HG03196 (cell line): ENCODE data around the gene HPF1.
"Not testable (repeated sequence)": the region's sequence is repeated elsewhere in the genome, so short reads cannot be mapped to it uniquely, and the experiment has no call there.

Experiments
- ATAC-seq: cut with Tn5 transposase; IDR thresholded peaks from one replicate; pipeline ENCODE4 v1.9.1; 2021; ENCODE audit not compliant: unreplicated experiment

Gene HPF1

DNA sequence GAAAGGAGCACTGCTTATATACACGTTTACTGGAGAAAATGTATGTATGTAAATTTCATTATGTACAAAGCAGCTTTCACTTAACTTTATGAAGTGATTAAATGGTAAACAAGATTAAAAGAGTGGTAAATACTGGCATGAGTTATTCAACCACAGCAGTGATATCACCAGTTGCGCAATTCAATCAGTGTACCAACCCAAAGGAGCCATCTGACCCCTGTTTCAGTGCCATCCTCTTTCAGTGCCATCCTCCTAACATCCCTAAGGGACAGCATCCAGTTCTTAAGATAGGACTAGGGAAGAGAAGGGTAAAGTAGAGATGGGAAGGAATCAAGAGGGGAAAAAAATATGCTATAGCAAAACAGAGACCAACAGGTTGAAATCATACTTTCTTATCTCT is 16.2 kb downstream of the HPF1 start:
- no peak for ATAC-seq

DNA sequence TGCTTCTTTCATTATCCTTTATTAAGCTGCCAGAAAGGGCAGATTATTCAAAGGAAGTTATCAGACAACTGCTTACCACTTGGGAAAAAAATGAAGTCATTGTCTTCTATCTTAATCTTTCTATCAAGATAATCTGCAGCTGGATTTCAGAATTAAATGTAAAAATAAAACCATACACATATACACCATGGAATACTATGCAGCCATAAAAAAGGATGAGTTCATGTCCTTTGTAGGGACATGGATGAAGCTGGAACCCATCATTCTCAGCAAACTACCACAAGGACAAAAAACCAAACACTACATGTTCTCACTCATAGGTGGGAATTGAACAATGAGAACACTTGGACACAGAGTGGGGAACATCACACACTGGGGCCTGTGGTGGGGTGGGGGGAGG is 19.1 kb downstream of the HPF1 start:
- not testable (repeated sequence) for ATAC-seq

GRCh38 chr4:169730564-169730963 is 27.2 kb downstream of the HPF1 start:
- no peak for ATAC-seq

- ATAC-seq: no peak
Measured at GRCh38 chr4:169727616-169728015, 30.1 kb downstream of the HPF1 start.

- no peak for ATAC-seq
Measured at GRCh38 chr4:169724260-169724659, 33.5 kb downstream of the HPF1 start.

- ATAC-seq: no peak
Measured at GRCh38 chr4:169723207-169723965, 34.4 kb downstream of the HPF1 start.

- ATAC-seq: no peak
Measured at GRCh38 chr4:169720529-169720928, 37.2 kb downstream of the HPF1 start.

GRCh38 chr4:169716677-169717076 is 41.1 kb downstream of the HPF1 start:
- ATAC-seq: no peak

DNA sequence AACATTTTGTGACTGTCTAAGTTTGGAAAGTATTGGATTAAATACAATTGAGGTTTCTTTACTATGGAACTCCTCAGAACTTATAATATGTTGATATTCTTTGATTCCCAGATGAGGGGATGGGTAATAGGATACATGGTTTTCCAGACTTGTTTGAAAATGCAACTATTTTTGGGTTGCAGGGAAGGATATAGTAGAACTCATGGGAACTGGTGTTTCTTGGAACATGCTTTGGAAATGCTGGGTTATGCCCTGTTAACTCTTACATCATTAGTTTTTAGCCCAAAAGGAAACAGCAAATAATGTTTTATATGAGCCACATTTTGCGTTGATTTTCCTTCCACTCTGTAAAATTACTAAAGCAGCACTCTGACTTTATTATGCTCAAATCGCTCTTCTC is 41.9 kb downstream of the HPF1 start:
- no peak for ATAC-seq

DNA sequence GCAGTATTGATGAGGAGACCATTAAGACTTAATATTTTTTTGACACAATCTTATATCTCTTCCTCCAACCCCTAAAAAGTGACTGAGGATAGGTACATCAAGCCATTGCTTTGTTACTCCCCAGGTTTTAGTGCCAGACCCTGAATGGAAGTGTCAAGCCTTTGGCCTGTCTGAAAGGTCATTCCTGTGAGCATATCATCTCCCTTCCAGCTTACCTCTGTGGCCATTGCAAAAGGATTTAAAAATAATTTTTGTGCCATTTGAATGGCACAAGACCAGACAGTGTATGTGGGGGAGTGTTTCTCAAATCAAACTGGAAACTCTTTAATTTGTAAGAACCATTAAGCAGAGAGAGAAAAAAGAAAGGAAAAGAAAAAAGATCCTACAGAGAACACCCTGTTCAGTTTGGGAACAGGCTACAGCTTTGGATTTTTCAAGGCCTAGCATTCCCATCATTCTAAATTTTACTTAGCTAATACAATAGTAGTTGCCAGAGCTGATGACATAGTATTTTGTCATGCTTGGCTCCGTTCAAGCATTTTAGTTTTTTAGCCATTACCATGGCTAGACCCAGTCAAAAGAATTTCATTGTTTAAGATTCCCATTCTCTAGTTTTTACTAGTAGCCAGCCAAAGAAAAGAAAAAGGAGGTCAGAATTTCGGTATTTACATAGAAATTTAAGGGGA is 49.6 kb downstream of the HPF1 start:
- ATAC-seq: no peak

GRCh38 chr4:169698331-169698730 is 59.4 kb downstream of the HPF1 start:
- no peak for ATAC-seq

DNA sequence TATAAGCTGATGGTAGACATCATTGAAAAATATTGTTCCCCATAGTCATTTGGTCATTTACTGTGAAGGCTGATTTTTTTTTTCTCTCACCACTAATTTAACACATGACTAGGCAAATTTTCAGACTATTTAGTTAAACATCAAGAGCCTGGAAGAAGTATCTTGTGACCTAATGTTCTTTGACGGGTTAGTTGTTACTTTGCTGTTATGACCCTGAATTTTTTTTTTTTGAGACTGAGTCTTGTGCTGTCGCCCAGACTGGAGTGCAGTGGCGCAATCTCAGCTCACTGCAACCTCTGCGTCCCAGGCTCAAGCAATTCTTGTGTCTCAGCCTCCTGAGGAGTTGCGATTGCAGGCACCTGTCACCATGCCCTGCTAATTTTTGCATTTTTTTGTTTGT is 67.0 kb downstream of the HPF1 start:
- ATAC-seq: no peak

DNA sequence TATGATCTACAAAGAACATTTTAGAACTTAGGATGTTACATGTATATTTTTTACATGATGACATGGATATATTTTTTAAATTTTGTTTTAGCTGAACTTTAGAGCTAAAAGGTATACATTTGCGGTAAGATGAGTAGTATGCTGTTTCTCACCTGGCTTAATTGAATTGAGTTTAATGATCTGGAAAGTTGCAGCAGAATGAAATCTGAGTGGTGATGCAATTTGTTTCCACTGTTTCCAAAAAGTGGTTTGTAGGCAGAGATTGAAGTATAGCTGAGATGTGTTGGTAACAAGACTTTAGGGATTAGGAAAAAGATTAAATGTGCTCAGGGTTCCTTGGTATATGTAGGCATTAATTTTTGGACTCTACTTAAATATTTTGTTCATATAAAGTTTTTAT is 68.1 kb downstream of the HPF1 start:
- ATAC-seq: no peak

DNA sequence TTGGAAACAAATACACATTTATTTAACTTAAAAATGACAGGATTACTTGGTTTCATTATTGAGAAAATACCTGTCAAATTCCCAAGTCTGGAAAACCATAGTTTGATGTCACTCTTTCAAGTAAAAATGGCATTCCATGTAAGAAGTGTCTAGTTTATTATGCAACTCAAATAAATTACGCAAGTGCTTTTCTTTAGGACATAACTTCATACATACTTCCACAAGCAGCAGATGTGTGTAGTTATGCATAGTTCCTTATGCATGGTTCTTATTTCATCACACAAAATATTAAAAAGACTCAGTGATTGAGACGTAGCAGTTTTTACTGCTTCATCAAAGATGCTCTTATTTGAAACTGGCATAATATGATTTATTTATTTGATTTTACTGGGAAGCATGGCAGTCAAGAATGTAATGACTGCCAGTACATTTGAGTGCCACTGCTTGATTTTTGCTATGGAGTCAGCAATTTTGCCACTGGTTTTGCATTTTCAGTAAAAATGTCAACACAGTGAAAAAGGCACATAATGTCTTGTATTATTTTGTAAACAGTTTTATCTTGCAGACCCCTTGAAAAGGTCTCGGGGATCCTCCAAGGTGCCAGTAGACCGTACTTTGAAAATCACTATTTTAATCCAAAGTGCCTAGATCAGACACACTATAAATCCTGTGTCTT is 75.2 kb downstream of the HPF1 start:
- no peak for ATAC-seq
